ENCODE data around the gene GPSM3.

- no peak for TF ChIP-seq CTCF (IDR thresholded peaks at IDR 0.05; ENCODE audit: borderline replicate concordance, extremely low read depth, low read length, poor library complexity, severe bottlenecking)
- TF ChIP-seq EZH2 (IDR thresholded peaks at IDR 0.05; ENCODE audit: borderline replicate concordance, low read depth, low read length, severe bottlenecking): no peak
Measured at GRCh38 chr6:32183030-32183429, 9.4 kb downstream of the GPSM3 start.

Data from DND-41 (cell line).